Measurements from ENCODE around the gene TET3. TPM values are rescaled to one million over a fixed set of nuclear protein-coding genes. Genes with fewer than 3 reads are reported as not detected.

TET3 gene
- total and polyA plus RNA-seq, 2 experiments from 2014 or later, result 3.6 to 14.5 TPM

GRCh38 chr2:73981081-73982001 lies 3.4 kb upstream of the TET3 start:
- H3K79me2 ChIP-seq, result peaks cover 13% of the 10 kb centered on the region
- no peaks in the 10 kb centered on the region for H3K36me3 ChIP-seq (replicated peaks; ENCODE audit: insufficient read depth, low read depth)
- peak overlapping the region; percentile 61 for H3K27ac ChIP-seq
- H3K9me3 ChIP-seq (ENCODE audit: low read depth), result no peaks in the 10 kb centered on the region
- H2AFZ ChIP-seq, result peak overlapping the region; percentile 9
- H3K27me3 ChIP-seq, result no peaks in the 10 kb centered on the region
- peak overlapping the region; percentile 5 for H3K4me3 ChIP-seq
- no peak for TF ChIP-seq CTCF (IDR thresholded peaks at IDR 0.05; ENCODE audit: poor library complexity)
- TF ChIP-seq EZH2 (IDR thresholded peaks at IDR 0.05; ENCODE audit: borderline replicate concordance), result no peak
- TF ChIP-seq EZH2phosphoT487 (IDR thresholded peaks at IDR 0.05; ENCODE audit: low read depth, severe bottlenecking, unreplicated experiment), result no peak
- peak; percentile 45 for DNase-seq (ENCODE audit: low spot score)
- peak overlapping the region; percentile 97 for H3K4me2 ChIP-seq
- no peaks in the 10 kb centered on the region for H3K9me2 ChIP-seq (replicated peaks; ENCODE audit: insufficient read depth)
- WGBS (ENCODE audit: low lambda C conversion rate, missing lambda C conversion rate), result 7% methylated on average over 31 of the region's 31 CpGs
- peaks cover 37% of the 10 kb centered on the region for H3K4me1 ChIP-seq (ENCODE audit: insufficient read depth)
- no peaks in the 10 kb centered on the region for H4K20me1 ChIP-seq (ENCODE audit: insufficient read depth, poor library complexity, severe bottlenecking)

DNA sequence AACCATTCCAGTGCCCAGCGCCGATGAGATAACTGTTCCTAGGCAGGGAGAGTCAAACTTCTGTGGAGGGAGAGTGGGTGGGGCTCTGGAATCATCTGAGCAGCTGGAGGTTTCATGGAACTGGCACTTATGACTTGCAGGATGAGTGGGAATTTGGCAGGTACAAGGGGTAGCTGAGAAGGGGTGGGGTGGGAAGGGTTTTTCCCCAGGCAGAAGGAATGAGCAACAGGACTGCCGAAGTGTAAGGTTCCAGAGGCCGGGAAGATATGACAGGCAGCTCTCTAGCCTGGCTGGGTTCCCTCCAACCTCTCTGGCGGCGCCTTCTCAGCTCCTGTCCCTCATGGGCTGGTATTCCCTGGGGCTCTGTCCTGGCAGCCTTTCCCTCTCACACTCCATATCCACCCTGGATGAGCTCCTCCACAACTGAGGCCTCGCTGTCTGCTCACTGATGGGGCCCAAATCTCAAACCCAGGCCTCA lies 2.5 kb upstream of the TET3 start:
- H4K20me1 ChIP-seq (ENCODE audit: insufficient read depth, poor library complexity, severe bottlenecking), result peaks cover 5% of the 10 kb centered on the region
- no peaks in the 10 kb centered on the region for H3K9me3 ChIP-seq (ENCODE audit: low read depth)
- peaks cover 46% of the 10 kb centered on the region for H3K4me1 ChIP-seq (ENCODE audit: insufficient read depth)
- H3K79me2 ChIP-seq, result peaks cover 21% of the 10 kb centered on the region
- DNase-seq (ENCODE audit: low spot score), result peak; percentile 46
- H3K27me3 ChIP-seq, result no peaks in the 10 kb centered on the region
- H3K4me2 ChIP-seq, result peak overlapping the region; percentile 97
- H3K27ac ChIP-seq, result peak overlapping the region; percentile 61
- H3K9me2 ChIP-seq (replicated peaks; ENCODE audit: insufficient read depth), result no peaks in the 10 kb centered on the region
- no peak overlapping the region for H2AFZ ChIP-seq
- H3K36me3 ChIP-seq (replicated peaks; ENCODE audit: insufficient read depth, low read depth), result no peaks in the 10 kb centered on the region
- no peak overlapping the region for H3K4me3 ChIP-seq
- no peak for TF ChIP-seq EZH2 (IDR thresholded peaks at IDR 0.05; ENCODE audit: borderline replicate concordance)
- TF ChIP-seq CTCF (IDR thresholded peaks at IDR 0.05; ENCODE audit: poor library complexity), result no peak
- TF ChIP-seq EZH2phosphoT487 (IDR thresholded peaks at IDR 0.05; ENCODE audit: low read depth, severe bottlenecking, unreplicated experiment), result no peak
- 59% methylated on average over 7 of the region's 7 CpGs for WGBS (ENCODE audit: low lambda C conversion rate, missing lambda C conversion rate)

GRCh38 chr2:73983322-73984202 lies 1.1 kb upstream of the TET3 start:
- Histone ChIP-seq H3K9me3 (ENCODE audit: low read depth) (no peaks in the 10 kb centered on the region), H3K27me3 (no peaks in the 10 kb centered on the region), H3K4me3 (peak overlapping the region; percentile 66), H3K79me2 (peaks cover 35% of the 10 kb centered on the region), H3K27ac (peak overlapping the region; percentile 99), H2AFZ (no peak overlapping the region), H3K36me3 (replicated peaks; ENCODE audit: insufficient read depth, low read depth) (no peaks in the 10 kb centered on the region), H3K4me1 (ENCODE audit: insufficient read depth) (peaks cover 59% of the 10 kb centered on the region), H3K4me2 (peak overlapping the region; percentile 97), H4K20me1 (ENCODE audit: insufficient read depth, poor library complexity, severe bottlenecking) (peaks cover 17% of the 10 kb centered on the region), H3K9me2 (replicated peaks; ENCODE audit: insufficient read depth) (no peaks in the 10 kb centered on the region)
- WGBS (ENCODE audit: low lambda C conversion rate, missing lambda C conversion rate), result 11% methylated on average over 35 of the region's 35 CpGs
- DNase-seq (ENCODE audit: low spot score), result peak; percentile 91
- TF ChIP-seq CTCF (IDR thresholded peaks at IDR 0.05; ENCODE audit: poor library complexity), result no peak
- TF ChIP-seq EZH2 (IDR thresholded peaks at IDR 0.05; ENCODE audit: borderline replicate concordance), result no peak
- TF ChIP-seq EZH2phosphoT487 (IDR thresholded peaks at IDR 0.05; ENCODE audit: low read depth, severe bottlenecking, unreplicated experiment), result no peak
